ENCODE data around the gene RNASEL.

DNA sequence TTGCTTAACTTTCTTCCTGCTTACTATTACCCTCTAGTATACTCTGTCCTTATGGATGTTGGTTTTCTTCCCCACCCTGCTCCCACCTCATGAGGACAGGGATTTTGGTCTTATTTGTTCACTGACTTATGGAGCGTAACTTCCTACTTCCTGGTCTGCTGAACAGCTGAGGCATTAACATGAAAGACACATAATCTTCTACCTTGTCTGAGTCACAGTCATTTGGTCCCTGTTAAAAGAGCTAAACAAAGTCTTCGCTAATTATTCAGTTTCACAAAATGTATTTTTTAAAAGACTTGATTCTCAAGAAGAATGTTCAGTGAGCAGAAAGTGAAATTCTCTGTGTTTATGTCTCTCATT is 18.5 kb downstream of the RNASEL start:
- TF ChIP-seq, protein P1, sequence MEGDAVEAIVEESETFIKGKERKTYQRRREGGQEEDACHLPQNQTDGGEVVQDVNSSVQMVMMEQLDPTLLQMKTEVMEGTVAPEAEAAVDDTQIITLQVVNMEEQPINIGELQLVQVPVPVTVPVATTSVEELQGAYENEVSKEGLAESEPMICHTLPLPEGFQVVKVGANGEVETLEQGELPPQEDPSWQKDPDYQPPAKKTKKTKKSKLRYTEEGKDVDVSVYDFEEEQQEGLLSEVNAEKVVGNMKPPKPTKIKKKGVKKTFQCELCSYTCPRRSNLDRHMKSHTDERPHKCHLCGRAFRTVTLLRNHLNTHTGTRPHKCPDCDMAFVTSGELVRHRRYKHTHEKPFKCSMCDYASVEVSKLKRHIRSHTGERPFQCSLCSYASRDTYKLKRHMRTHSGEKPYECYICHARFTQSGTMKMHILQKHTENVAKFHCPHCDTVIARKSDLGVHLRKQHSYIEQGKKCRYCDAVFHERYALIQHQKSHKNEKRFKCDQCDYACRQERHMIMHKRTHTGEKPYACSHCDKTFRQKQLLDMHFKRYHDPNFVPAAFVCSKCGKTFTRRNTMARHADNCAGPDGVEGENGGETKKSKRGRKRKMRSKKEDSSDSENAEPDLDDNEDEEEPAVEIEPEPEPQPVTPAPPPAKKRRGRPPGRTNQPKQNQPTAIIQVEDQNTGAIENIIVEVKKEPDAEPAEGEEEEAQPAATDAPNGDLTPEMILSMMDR (IDR thresholded peaks at IDR 0.05) = no peak
- TF ChIP-seq POLR2A (IDR thresholded peaks at IDR 0.05) = no peak

Measured in body of pancreas (tissue), 4 donors.